Measurements from ENCODE around the gene ARMS2.

GRCh38 chr10:122466951-122467381, 12.5 kb downstream of the ARMS2 start:
- TF ChIP-seq, protein P1, sequence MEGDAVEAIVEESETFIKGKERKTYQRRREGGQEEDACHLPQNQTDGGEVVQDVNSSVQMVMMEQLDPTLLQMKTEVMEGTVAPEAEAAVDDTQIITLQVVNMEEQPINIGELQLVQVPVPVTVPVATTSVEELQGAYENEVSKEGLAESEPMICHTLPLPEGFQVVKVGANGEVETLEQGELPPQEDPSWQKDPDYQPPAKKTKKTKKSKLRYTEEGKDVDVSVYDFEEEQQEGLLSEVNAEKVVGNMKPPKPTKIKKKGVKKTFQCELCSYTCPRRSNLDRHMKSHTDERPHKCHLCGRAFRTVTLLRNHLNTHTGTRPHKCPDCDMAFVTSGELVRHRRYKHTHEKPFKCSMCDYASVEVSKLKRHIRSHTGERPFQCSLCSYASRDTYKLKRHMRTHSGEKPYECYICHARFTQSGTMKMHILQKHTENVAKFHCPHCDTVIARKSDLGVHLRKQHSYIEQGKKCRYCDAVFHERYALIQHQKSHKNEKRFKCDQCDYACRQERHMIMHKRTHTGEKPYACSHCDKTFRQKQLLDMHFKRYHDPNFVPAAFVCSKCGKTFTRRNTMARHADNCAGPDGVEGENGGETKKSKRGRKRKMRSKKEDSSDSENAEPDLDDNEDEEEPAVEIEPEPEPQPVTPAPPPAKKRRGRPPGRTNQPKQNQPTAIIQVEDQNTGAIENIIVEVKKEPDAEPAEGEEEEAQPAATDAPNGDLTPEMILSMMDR (conservative IDR thresholded peaks at IDR 0.05 in 1 of 2, IDR thresholded peaks at IDR 0.05 in 1 of 2; ENCODE audit: low read depth in 1 of 2, low read length in 2 of 2): no peak
- TF ChIP-seq EZH2 (IDR thresholded peaks at IDR 0.05; ENCODE audit: low read length, missing control alignments): no peak
